ENCODE results near the gene MGAT4C. TPM values are rescaled to one million over a fixed set of nuclear protein-coding genes. Genes with fewer than 3 reads are reported as not detected.

MGAT4C gene
- total RNA-seq, 1 donor from 2014 or later = 1.8 TPM

- H3K9me3 Mint-ChIP-seq = peaks cover 6% of the 10 kb centered on the region
- no peak overlapping the region for H3K27ac Mint-ChIP-seq
These were observed 5.0 kb upstream of the MGAT4C start for GRCh38 chr12:86261142-86261541.

GRCh38 chr12:86260183-86260582 is 4.0 kb upstream of the MGAT4C start:
- no peak overlapping the region for H3K4me3 Mint-ChIP-seq
- H3K36me3 Mint-ChIP-seq = no peaks in the 10 kb centered on the region
- no peak for DNase-seq (ENCODE audit: low spot score in 2 of 2, unreplicated experiment in 2 of 2)
- H3K27ac Mint-ChIP-seq = no peak overlapping the region
- H3K27me3 Mint-ChIP-seq (ENCODE audit: low read depth) = peaks cover 2% of the 10 kb centered on the region
- H3K9me3 Mint-ChIP-seq = peaks cover 4% of the 10 kb centered on the region
- peaks cover 21% of the 10 kb centered on the region for H3K4me1 Mint-ChIP-seq
- TF ChIP-seq CTCF (IDR thresholded peaks at IDR 0.05; ENCODE audit: unreplicated experiment) = no peak

More at GRCh38 chr12:86261142-86261541, 5.0 kb upstream of the MGAT4C start:
- no peak for DNase-seq (ENCODE audit: low spot score in 2 of 2, unreplicated experiment in 2 of 2)
- H3K4me1 Mint-ChIP-seq = peaks cover 17% of the 10 kb centered on the region
- no peaks in the 10 kb centered on the region for H3K36me3 Mint-ChIP-seq
- peaks cover 2% of the 10 kb centered on the region for H3K27me3 Mint-ChIP-seq (ENCODE audit: low read depth)
- no peak for TF ChIP-seq CTCF (IDR thresholded peaks at IDR 0.05; ENCODE audit: unreplicated experiment)
- H3K4me3 Mint-ChIP-seq = no peak overlapping the region

GRCh38 chr12:86257134-86257533 is 943 bp upstream of the MGAT4C start:
- H3K9me3 Mint-ChIP-seq = peaks cover 2% of the 10 kb centered on the region

GRCh38 chr12:86254399-86255107 is 1.6 kb downstream of the MGAT4C start:
- no peaks in the 10 kb centered on the region for H3K27me3 Mint-ChIP-seq (ENCODE audit: low read depth)
- no peak for TF ChIP-seq CTCF (IDR thresholded peaks at IDR 0.05; ENCODE audit: unreplicated experiment)
- no peak overlapping the region for H3K4me3 Mint-ChIP-seq
- peaks cover 35% of the 10 kb centered on the region for H3K4me1 Mint-ChIP-seq
- no peaks in the 10 kb centered on the region for H3K36me3 Mint-ChIP-seq
- DNase-seq (ENCODE audit: low spot score in 2 of 2, unreplicated experiment in 2 of 2) = no peak
- no peaks in the 10 kb centered on the region for H3K9me3 Mint-ChIP-seq
- H3K27ac Mint-ChIP-seq = peak overlapping the region; percentile 6

More at GRCh38 chr12:86257134-86257533, 943 bp upstream of the MGAT4C start:
- DNase-seq (ENCODE audit: low spot score in 2 of 2, unreplicated experiment in 2 of 2) = no peak
- Mint-ChIP-seq H3K4me1 (peaks cover 30% of the 10 kb centered on the region), H3K36me3 (no peaks in the 10 kb centered on the region), H3K27me3 (ENCODE audit: low read depth) (no peaks in the 10 kb centered on the region), H3K4me3 (no peak overlapping the region), H3K27ac (no peak overlapping the region)
- no peak for TF ChIP-seq CTCF (IDR thresholded peaks at IDR 0.05; ENCODE audit: unreplicated experiment)

- Mint-ChIP-seq H3K4me1 (peaks cover 18% of the 10 kb centered on the region), H3K36me3 (no peaks in the 10 kb centered on the region), H3K27ac (no peak overlapping the region), H3K4me3 (no peak overlapping the region), H3K9me3 (peaks cover 6% of the 10 kb centered on the region), H3K27me3 (ENCODE audit: low read depth) (no peaks in the 10 kb centered on the region)
- no peak for TF ChIP-seq CTCF (IDR thresholded peaks at IDR 0.05; ENCODE audit: unreplicated experiment)
- DNase-seq (ENCODE audit: low spot score in 2 of 2, unreplicated experiment in 2 of 2) = no peak
These were observed 6.3 kb downstream of the MGAT4C start for GRCh38 chr12:86249851-86250250.
